Stimulated activated CD4-positive, alpha-beta T cell treated with anti-CD3 and anti-CD28 coated beads, Interleukin-2, amount 100 ng/mL, for 24 hours (primary cell): ENCODE results near the gene STX17.

Experiments
- DNase-seq, 2 donors: peaks; one replicate each; pipeline ENCODE4 v3.0.0-alpha.2; 2020

The STX17 gene

DNA sequence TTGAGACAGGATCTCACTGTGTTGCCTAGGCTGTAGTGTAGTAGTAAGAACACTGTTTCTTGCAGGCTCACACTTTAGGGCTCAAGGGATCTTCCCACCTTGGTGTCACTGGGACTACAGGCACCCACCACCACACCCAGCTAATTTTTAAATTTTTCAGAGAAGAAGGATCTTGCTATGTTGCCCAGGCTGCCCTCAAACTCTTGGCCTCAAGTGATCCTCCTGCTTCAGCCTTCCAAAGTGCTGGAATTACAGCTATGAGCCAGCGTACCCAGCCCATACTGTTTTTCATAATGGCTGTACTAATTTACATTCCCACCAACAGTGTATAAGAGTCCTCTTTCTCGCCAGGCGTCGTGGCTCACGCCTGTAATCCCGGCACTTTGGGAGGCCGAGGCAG lies 5.1 kb downstream of the STX17 start:
- DNase-seq, result no peak

DNA sequence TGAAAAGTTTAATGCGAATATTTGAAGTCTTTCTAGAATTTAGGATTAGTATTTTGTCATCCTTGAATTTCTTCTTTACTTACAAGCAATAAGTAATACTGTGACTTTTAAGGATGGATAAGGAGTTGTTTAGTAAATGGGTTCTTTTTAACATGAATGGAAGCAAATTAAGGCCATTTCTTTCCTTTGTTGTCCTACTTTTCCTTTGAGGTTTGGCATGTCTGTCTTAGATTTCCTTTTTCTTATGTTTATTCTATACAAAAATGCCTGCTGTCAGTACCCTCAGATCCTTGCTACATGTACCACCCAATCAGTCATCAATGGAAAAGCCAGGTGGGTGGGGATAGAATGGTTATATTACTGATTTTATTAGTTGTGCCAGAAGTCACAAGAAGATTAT lies 10.2 kb downstream of the STX17 start:
- no peak for DNase-seq

DNA sequence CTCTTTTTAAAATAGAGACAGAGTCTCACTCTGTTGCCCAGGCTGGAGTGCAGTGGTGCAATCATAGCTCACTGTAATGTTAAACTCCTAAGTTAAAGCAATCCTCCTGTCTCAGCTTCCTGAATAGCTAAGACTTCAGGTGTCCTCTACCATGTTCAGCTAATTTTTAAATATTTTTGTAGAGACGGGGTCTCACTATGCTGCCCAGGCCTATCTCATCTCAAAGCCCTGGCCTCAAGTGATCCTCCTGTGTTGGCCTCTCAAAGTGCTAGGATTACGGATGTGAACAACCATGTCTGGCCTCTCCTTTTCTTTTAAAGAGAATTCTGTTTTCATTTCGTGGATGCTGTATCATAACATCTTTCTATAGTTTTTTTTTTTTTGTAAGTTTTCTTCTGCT lies 11.7 kb downstream of the STX17 start:
- no peak for DNase-seq

GRCh38 chr9:99919930-99920329 lies 13.5 kb downstream of the STX17 start:
- no peak for DNase-seq

DNA sequence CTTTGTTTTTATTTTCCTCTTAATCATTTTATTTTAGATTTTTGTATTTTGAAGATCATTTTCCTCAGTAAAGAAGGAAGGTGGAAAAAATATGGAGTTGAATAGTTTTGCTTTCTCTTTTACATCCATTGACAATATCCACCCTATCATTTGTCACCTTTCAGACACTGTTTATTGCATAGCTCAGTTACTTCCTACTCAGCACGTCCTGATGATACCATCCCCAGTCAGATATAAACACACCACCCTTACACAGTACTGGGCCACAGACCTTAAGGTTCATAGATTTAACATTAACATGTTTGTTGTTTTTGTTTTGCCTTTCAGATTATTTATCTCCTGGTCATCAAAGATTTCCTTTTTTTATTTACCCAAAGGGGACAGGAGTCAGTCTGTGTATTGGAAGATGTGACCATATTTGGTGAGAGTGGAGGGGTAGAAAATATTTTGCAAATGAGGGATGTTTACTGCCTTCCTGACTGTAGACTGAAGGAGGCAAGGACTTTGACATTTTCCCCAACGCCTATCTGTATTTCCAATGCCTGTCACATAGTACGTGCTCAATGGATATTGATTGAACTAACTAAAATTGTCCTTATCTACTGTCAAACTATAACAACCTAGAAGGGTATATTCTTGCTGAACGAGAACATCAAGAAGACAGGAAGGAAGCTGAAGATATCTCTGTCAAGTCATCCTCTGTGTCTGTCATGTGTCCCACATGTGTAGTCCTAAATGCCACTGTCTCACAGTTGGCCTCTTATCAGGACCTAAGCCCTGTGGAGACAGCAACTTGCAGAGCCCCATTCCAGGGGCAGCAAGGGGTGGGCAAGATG lies 15.6 kb downstream of the STX17 start:
- DNase-seq, result no peak

DNA sequence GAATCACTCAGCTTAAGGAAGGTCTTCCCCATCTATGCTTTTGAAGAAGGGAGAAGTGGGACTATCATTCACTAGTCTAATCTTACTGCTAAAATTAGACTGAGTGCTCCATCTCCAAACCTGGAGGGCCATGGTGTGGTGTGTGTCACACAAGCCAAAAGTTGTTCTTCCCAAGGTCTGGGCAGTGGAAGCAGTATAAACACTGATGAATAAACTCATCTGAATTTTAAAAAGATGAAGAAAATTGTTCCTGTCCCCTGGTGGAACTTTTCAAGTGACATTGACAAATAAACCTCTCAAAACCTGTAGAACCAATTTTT lies 16.2 kb downstream of the STX17 start:
- DNase-seq, result no peak

DNA sequence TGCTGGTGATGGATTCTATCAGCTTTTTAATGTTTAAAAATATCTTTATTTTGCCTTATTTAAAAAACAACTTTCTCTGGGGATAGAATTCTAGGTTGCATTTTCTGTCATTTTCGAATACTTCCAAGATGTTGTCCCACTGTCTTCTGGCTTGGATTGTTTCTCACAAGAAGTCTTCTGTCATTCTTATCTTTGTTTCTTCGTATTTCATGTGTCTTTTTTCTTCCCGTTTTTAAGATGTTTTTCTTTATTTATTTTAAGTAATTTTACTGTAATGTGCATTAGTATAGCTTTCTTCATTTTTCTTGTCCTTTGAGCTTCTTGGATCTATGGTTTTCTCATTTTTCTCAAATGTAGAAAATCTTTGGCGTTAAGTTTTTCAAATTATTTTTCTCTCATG lies 19.1 kb downstream of the STX17 start:
- DNase-seq, result no peak

DNA sequence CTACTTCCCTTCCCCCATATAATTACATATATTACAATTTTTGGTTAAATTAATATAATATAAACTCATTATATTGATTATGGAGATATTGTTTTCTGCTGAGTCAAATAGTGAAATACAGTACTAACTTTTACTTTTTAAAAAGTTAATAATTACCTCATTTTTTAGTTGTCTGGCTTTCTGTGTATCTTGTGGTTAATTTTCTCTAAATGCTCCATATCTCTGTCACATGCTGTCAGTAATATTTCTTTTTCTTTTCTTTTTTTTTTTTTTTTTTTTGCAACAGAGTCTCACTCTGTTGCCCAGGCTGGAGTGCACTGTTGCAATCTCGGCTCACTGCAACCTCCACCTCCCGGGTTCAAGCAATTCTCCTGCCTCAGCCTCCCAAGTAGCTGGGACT lies 23.2 kb downstream of the STX17 start:
- no peak for DNase-seq

DNA sequence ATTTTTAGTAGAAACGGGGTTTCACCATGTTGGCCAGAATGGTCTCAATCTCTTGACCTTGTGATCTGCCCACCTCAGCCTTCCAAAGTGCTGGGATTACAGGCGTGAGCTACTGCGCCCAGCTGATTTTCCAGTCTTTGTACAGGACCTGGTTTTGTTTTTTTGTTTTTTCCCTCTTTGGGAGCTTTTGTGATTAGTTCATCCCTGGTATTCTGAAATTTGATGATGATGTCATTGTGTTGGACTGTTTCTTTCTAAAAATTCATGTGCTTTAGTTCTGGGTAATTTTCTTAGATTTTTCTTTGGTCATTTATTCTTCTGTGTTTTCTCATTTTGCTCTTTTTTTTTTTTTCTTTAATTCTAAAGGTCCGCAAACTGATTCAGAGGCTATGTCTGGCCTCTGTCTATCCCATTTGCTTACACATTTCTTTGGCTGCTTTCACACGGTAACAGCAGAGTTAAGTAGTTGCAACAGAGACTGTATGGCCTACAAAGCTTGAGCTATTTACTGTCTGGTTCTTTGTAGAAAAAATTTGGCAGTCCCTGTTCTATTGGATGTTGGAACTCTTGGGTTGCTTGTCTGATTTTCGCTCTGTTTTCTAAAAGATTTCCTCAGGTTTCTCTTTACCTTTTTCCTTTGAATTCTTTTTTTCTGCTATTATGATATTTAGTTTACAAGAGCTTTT lies 24.8 kb downstream of the STX17 start:
- DNase-seq, result no peak

DNA sequence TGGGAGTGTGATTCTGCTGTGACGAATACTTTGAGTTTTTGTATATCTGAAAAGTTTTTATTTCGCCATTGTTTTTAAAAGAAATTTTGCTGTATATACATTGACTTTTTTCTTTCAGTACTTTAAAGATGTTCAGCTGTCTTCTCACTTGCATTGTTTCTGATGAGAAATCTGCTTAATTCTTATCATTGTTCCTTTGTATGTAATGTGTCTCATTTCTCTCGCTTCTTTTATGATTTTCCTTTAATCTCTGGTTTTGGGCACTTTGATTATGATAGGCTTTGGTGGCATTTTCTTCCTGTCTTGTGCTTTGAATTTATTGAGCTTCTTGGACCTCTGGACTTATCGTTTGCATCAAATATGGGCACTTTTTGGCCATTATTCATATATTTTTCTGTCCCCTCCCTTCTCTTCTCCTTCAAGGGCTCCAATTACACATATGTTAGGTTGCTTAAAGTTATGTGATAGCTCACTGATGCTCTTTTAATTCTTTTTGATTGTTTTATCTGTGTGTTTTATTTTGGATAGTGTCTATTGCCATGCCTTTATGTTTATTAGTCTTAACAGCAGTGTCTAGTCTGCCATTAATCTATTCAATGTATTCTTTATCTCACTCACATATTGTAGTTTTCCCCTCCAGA lies 30.6 kb downstream of the STX17 start:
- DNase-seq, result no peak

- DNase-seq, result no peak
Measured at GRCh38 chr9:99947395-99947794, 40.9 kb downstream of the STX17 start.

- DNase-seq, result no peak
Measured at GRCh38 chr9:99948482-99948881, 42.0 kb downstream of the STX17 start.

DNA sequence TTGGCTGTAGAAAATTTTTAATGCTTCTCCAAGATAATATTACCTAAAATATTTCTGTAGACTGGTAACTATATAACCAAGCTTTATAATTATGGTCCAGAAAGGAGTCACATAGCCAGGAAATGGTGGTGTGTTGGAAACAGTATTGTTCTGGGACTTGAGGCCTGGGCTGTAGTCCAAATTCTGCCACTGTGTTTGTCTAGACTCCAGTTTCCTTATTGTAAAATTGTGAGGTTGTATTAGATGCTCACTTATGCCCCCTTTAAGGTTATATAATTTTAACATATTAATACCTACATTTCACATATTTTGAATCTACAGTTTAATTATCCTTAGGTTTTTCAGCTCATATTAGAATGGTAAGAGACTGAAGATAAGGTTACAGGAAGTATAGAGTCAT lies 42.4 kb downstream of the STX17 start:
- no peak for DNase-seq

DNA sequence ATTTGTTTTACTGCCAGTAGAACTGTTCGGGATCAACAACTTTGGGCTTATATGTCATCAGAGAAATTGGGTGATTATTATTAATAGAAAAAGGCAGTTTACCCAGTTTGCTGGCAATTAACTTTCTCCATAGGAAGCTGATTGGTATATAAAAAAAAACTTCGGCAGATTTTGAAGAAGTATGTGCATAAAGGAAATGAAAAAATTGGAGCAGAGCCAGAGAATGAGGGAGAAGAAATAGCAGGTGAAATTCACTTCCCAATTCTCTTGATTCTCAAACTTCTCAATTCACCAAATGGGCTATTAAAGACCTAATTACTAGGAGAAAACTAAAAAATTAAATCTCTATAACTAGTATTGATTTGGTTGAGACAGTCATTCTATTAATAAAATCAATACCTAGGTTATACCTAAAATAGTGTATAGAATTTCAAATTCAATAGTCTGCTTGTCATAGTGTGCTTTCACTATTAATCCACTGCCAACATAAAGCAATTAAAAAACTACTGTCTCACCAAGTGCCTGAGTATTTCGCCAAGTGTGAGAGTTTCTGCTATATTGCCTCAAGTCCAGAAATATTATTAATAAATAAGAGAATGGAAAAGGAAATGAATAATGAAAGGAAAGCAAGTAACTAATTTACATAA lies 47.5 kb downstream of the STX17 start:
- DNase-seq, result no peak

DNA sequence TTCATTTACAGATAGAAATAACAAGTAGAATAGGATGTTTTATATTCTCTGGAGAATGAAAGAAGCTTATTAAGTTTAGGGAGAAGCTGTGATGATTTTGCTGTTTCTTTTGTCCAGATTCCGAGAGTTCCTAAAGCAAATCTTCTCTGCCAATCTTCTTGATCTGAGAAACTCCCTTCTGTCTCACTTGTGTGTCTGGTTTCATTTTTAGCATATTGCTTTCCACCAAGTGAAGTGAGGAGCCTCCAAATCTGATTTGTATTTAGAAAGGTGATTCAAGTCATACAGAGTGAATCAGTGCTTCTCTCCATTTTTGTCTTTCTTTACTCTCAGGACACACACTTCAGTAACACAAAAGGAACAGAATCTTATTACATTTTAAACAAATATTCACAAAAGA lies 48.4 kb downstream of the STX17 start:
- no peak for DNase-seq

DNA sequence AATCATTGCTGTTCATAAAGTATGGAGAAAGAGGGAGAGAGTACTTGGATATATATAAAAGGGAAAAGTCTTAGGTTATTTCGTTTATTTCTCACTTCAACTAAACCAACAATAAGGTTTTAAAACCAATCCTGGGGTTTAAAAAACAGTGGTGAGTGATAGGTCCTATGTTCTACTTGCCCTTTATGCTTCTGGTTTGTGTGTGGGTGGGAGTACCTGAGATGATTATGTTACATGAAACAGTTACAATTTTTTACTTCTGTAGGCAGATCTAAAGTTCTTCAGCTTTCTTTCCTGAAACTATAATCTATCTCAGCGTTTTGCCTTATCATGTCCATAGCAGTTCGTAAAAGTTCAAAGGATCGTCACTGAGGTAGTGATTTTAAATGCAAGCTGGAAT lies 49.2 kb downstream of the STX17 start:
- DNase-seq, result no peak

DNA sequence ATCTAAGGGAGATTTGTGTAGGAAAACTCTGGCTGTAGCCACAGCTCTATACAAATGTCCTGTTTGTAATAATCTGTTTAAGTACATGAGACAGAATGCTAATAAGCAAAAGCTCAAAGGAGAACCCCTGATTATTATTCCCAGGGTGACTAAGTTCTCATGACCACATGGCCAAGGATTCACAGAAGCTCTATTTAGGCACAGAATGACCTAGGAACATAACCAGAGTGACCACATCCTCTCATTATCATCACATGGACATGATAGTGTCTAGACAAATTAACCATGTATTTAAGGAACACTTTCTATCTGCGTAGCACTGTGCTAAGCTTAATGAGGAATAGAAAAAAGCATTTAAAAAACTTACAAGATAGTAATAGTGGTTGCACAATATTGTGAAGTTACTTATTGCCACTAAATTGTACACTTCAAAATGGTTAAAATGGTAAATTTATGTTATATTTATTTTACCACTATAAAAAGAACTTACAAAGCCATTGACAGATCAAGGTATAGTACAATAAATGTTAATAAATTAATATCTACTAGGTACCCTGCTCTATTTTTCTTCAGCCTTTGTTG lies 56.3 kb downstream of the STX17 start:
- DNase-seq, result no peak

DNA sequence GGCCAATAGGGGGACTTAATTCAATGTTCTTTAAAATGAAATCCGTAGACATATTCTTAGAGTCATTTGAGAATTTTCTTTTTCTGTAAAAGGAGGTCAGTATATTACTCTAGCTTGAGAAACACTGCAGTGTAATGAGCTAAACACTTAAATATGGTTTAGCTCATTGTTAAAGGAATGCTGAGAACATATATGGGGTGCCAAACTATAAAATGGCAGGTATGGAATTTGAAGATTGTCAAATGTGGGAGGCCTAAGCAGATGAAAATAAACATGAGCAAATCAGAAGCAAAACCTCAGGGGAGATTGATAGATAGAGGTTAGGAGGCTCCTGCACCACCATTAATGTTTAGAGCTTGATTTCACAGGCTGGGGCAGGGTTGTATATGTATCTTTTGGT lies 57.9 kb downstream of the STX17 start:
- no peak for DNase-seq

DNA sequence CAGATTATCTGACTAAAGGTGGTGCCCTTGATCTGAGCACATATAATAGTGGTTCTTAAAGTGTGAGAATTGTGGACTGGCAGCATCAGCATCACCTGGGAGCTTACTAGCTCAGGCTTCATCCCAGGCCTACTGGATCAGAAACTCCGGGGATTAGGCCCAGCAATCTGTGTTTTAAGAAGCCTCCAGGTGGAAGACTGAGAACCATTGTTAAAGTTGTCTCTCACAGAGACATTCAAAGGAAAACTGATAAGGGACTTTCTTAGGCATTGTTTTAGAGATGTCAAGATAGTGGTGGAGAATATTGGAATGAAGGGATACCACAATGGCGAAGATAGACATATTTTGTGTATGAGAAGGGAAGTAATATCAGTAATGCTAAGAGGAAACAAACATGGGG lies 59.5 kb downstream of the STX17 start:
- DNase-seq, result no peak

GRCh38 chr9:99966716-99967115 lies 60.3 kb downstream of the STX17 start:
- DNase-seq, result no peak

DNA sequence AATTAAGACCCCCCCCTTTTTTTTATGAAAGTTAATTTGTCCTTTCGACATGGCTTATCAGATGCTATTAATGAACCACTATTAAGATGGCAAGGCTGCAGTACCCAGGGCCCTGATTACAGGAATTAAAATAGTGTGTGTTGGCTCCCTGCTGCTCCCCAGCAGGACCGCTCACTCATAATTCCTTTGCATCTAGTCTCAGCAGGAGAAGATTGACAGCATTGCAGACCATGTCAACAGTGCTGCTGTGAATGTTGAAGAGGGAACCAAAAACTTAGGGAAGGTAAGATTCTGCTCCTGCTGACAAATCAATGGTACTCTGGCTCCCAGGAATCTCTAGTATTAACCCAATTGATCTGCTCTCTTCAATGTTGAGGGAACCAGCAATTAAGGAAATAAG lies 61.0 kb downstream of the STX17 start:
- DNase-seq, result no peak

DNA sequence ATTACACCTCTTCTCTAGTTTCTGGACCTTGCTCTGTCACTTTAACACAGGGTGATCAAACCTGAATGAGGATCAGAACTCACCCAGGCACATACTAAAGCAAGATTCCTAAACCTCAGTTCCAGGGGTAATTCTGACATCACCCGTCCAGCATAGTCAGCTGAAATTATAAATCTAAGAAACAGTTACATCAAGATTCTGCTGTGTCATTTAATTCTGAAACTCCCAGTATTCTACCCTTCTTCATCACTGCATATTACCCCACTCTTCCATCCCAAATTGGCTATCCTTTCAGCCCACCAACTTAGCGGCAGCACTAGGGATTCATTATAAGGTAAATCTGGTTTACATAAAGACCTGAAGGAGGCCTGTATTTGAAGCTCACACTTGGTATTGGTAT lies 64.0 kb downstream of the STX17 start:
- DNase-seq, result no peak

GRCh38 chr9:99971410-99971809 lies 65.0 kb downstream of the STX17 start:
- DNase-seq, result no peak

DNA sequence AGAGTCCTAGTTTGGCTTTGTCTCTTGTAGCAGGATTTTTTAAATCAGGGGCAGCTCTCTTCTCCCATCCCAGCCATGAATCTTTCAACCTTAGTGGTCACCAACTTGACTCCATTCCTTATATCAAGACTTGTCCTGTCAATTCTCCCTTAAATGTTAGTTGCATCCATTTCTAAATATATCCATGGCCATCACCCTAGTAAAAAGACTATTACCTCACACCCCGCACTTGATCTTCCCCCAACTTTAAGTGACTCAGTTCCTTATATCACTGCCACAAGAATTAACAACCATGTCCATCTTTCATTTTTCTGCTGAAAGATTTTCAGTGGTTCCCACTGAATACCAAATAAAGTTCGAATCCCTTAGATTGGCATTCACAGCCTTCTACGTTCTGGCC lies 67.0 kb downstream of the STX17 start:
- no peak for DNase-seq
